GM21526 (cell line): ENCODE results near the gene IER5.

Experiments
- ATAC-seq: cut with Tn5 transposase; IDR thresholded peaks from one replicate; pipeline ENCODE4 v1.9.1; 2021; ENCODE audit warnings: moderate library complexity; ENCODE audit not compliant: unreplicated experiment, low FRiP score

Gene IER5

GRCh38 chr1:181075766-181076350 is 12.6 kb upstream of the IER5 start:
- no peak for ATAC-seq

- no peak for ATAC-seq
Observed at GRCh38 chr1:181076852-181077251, 11.6 kb upstream of the IER5 start.

- no peak for ATAC-seq
Observed at GRCh38 chr1:181077576-181078242, 10.8 kb upstream of the IER5 start.

- ATAC-seq: no peak
Observed at GRCh38 chr1:181079382-181079781, 9.1 kb upstream of the IER5 start.

GRCh38 chr1:181079920-181080319 is 8.6 kb upstream of the IER5 start:
- no peak for ATAC-seq

GRCh38 chr1:181080556-181080955 is 7.9 kb upstream of the IER5 start:
- ATAC-seq: no peak

- ATAC-seq: no peak
Observed at GRCh38 chr1:181081395-181081794, 7.1 kb upstream of the IER5 start.

- ATAC-seq: no peak
Observed at GRCh38 chr1:181083842-181084605, 4.5 kb upstream of the IER5 start.

GRCh38 chr1:181084606-181084969 is 3.9 kb upstream of the IER5 start:
- ATAC-seq: no peak

- no peak for ATAC-seq
Observed at GRCh38 chr1:181086091-181086490, 2.4 kb upstream of the IER5 start.

- no peak for ATAC-seq
Observed at GRCh38 chr1:181086926-181087325, 1.6 kb upstream of the IER5 start.

GRCh38 chr1:181087400-181087901 is 1.0 kb upstream of the IER5 start:
- ATAC-seq: no peak

- peak; percentile 2 for ATAC-seq
Observed at GRCh38 chr1:181089017-181089675, 646 bp downstream of the IER5 start.

GRCh38 chr1:181089676-181090544 is 1.4 kb downstream of the IER5 start:
- peak; percentile 30 for ATAC-seq

GRCh38 chr1:181090641-181091126 is 2.2 kb downstream of the IER5 start:
- no peak for ATAC-seq

- no peak for ATAC-seq
Observed at GRCh38 chr1:181091309-181092040, 3.0 kb downstream of the IER5 start.

- ATAC-seq: no peak
Observed at GRCh38 chr1:181092056-181092455, 3.6 kb downstream of the IER5 start.

- ATAC-seq: no peak
Observed at GRCh38 chr1:181092883-181093458, 4.5 kb downstream of the IER5 start.
